ENCODE data around the gene INPP5E. TPM values are rescaled to one million over a fixed set of nuclear protein-coding genes. Genes with fewer than 3 reads are reported as not detected.

The INPP5E gene
- total and polyA plus RNA-seq, 10 donors: 7.8 to 25.3 (median 17.3) TPM

- H3K27ac ChIP-seq: peak overlapping the region in 5 of 8 donors; percentile 53 to 89 (median 87)
- DNase-seq: peak; percentile 83
- H3K4me1 ChIP-seq: peaks cover 24 to 56% (median 51%) of the 10 kb centered on the region in 6 donors
- H3K27me3 ChIP-seq (replicated peaks in 1 of 7): peaks cover 0 to 7% (median 0%) of the 10 kb centered on the region in 7 donors
- H3K4me3 ChIP-seq: no peak overlapping the region
- TF ChIP-seq POLR2AphosphoS5 (IDR thresholded peaks at IDR 0.05) (peak; percentile 81 to 85 (median 83)), CTCF (IDR thresholded peaks at IDR 0.05 in 8 of 11, conservative IDR thresholded peaks at IDR 0.05 in 3 of 11) (no peak), POLR2A (IDR thresholded peaks at IDR 0.05) (no peak)
- intact Hi-C loops (cut with DNase I; ENCODE audit: low total_unique reads): no loop called here
- 64 to 89% (median 83%) methylated on average over 13 to 17 of the region's 17 CpGs for WGBS, 5 donors
- no peaks in the 10 kb centered on the region for H3K9me3 ChIP-seq
- H3K36me3 ChIP-seq: peaks cover 7 to 64% (median 62%) of the 10 kb centered on the region in 6 donors
These were observed 2.1 kb upstream of the INPP5E start for GRCh38 chr9:136441681-136442245.

- 80 to 92% (median 88%) methylated on average over 15 of the region's 15 CpGs for WGBS, 5 donors
- Histone ChIP-seq H3K27ac (peak overlapping the region in 6 of 8 donors; percentile 23 to 89 (median 86)), H3K9me3 (no peaks in the 10 kb centered on the region), H3K36me3 (peaks cover 4 to 64% (median 59%) of the 10 kb centered on the region in 6 donors), H3K4me1 (peaks cover 24 to 61% (median 56%) of the 10 kb centered on the region in 6 donors), H3K4me3 (no peak overlapping the region), H3K27me3 (replicated peaks in 1 of 7) (peaks cover 0 to 7% (median 0%) of the 10 kb centered on the region in 7 donors)
- TF ChIP-seq POLR2AphosphoS5 (IDR thresholded peaks at IDR 0.05): no peak
- no peak for TF ChIP-seq POLR2A (IDR thresholded peaks at IDR 0.05)
- DNase-seq: no peak
- intact Hi-C loops (cut with DNase I; ENCODE audit: low total_unique reads): no loop called here
These were observed 1.6 kb upstream of the INPP5E start for GRCh38 chr9:136441191-136441680.

- peak in 2 of 3 donors; percentile 3 to 27 for TF ChIP-seq POLR2AphosphoS5 (IDR thresholded peaks at IDR 0.05)
- TF ChIP-seq POLR2A (IDR thresholded peaks at IDR 0.05): no peak
- no peak for TF ChIP-seq CTCF (IDR thresholded peaks at IDR 0.05 in 8 of 11, conservative IDR thresholded peaks at IDR 0.05 in 3 of 11)
- 1 to 4% (median 1%) methylated on average over 31 to 91 of the region's 91 CpGs for WGBS, 5 donors
These were observed 831 bp downstream of the INPP5E start for GRCh38 chr9:136438548-136439480.

GRCh38 chr9:136437839-136438547 is 1.7 kb downstream of the INPP5E start:
- WGBS, 5 donors: 55 to 62% (median 57%) methylated on average over 37 of the region's 37 CpGs
- H3K27ac ChIP-seq: peak overlapping the region in 4 of 8 donors; percentile 86 to 89 (median 88)
- peaks cover 24 to 78% (median 61%) of the 10 kb centered on the region in 6 donors for H3K4me1 ChIP-seq
- TF ChIP-seq POLR2A (IDR thresholded peaks at IDR 0.05) (no peak), POLR2AphosphoS5 (IDR thresholded peaks at IDR 0.05) (no peak), CTCF (IDR thresholded peaks at IDR 0.05 in 8 of 11, conservative IDR thresholded peaks at IDR 0.05 in 3 of 11) (no peak)
- H3K27me3 ChIP-seq (replicated peaks in 1 of 7): peaks cover 0 to 7% (median 0%) of the 10 kb centered on the region in 7 donors
- peaks cover 0 to 64% (median 32%) of the 10 kb centered on the region in 6 donors for H3K36me3 ChIP-seq
- H3K4me3 ChIP-seq: peak overlapping the region; percentile 66 to 99 (median 97)
- DNase-seq: no peak
- intact Hi-C loops (cut with DNase I; ENCODE audit: low total_unique reads): no loop called here
- no peaks in the 10 kb centered on the region for H3K9me3 ChIP-seq

More at GRCh38 chr9:136438548-136439480, 831 bp downstream of the INPP5E start:
- H3K27me3 ChIP-seq (replicated peaks in 1 of 7): peaks cover 0 to 7% (median 0%) of the 10 kb centered on the region in 7 donors
- intact Hi-C loops (cut with DNase I; ENCODE audit: low total_unique reads): no loop called here
- peak; percentile 87 for DNase-seq
- peak overlapping the region; percentile 46 to 89 (median 86) for H3K27ac ChIP-seq
- H3K4me1 ChIP-seq: peaks cover 24 to 78% (median 61%) of the 10 kb centered on the region in 6 donors
- no peaks in the 10 kb centered on the region for H3K9me3 ChIP-seq
- H3K36me3 ChIP-seq: peaks cover 4 to 64% (median 38%) of the 10 kb centered on the region in 6 donors
- H3K4me3 ChIP-seq: peak overlapping the region; percentile 66 to 99 (median 97)
